HG02642 (cell line): ENCODE results near the gene KRTAP10-9.
"Not testable (repeated sequence)": the region's sequence is repeated elsewhere in the genome, so short reads cannot be mapped to it uniquely, and the experiment has no call there.

Experiments used
- ATAC-seq: cut with Tn5 transposase; IDR thresholded peaks from one replicate; pipeline ENCODE4 v1.9.1; 2021; ENCODE audit warnings: mild to moderate bottlenecking; ENCODE audit not compliant: unreplicated experiment, poor library complexity

The KRTAP10-9 gene

DNA sequence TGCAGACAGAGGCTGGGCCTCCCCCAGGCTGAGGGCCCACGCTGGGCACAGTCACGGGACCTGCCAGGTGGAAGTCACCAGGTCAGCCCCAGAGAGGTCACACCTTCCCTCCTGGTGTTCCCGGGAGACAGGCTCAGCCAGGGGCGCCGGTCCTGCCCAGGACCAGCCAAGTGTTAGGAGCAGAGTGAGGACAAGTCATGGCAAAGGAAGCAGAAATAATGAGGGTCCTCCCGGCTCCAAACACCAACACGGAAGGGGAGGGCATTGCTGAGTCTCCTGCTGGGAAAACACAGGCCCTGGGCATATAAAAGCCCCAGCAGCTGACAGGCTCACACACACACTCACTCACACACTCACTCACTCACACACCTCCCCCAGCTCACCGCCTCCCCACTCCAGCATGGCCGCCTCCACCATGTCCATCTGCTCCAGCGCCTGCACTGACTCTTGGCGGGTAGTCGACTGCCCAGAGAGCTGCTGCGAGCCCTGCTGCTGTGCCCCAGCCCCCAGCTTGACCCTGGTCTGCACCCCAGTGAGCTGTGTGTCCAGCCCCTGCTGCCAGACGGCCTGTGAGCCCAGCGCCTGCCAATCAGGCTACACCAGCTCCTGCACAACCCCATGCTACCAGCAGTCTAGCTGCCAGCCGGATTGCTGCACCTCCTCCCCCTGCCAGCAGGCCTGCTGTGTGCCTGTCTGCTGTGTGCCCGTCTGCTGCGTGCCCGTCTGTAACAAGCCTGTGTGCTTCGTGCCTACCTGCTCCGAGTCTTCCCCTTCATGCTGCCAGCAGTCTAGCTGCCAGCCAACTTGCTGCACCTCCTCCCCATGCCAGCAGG is 10.3 kb downstream of the KRTAP10-9 start, which contains the start of gene KRTAP10-10:
TSS of gene KRTAP10-10 (plus strand) at position 339 of the 833 bp plus-strand sequence. CDS start at position 401, 62 bp downstream.
- ATAC-seq = no peak

DNA sequence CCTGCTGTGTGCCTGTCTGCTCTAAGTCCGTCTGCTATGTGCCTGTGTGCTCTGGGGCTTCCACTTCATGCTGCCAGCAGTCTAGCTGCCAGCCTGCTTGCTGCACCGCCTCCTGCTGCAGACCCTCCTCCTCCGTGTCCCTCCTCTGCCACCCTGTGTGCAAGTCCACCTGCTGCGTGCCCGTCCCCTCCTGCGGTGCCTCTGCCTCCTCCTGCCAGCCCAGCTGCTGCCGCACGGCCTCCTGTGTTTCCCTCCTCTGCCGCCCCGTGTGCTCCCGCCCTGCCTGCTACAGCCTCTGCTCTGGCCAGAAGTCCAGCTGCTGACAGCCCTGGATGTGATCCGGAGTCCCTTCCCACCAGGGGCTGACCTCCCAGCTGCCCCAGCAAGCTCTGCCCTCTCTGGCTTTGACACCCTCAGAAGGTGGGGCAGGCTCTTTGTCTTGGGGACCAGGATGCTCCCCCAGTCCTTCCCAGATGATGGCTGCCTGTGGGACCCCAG is 11.0 kb downstream of the KRTAP10-9 start:
- ATAC-seq = not testable (repeated sequence)

DNA sequence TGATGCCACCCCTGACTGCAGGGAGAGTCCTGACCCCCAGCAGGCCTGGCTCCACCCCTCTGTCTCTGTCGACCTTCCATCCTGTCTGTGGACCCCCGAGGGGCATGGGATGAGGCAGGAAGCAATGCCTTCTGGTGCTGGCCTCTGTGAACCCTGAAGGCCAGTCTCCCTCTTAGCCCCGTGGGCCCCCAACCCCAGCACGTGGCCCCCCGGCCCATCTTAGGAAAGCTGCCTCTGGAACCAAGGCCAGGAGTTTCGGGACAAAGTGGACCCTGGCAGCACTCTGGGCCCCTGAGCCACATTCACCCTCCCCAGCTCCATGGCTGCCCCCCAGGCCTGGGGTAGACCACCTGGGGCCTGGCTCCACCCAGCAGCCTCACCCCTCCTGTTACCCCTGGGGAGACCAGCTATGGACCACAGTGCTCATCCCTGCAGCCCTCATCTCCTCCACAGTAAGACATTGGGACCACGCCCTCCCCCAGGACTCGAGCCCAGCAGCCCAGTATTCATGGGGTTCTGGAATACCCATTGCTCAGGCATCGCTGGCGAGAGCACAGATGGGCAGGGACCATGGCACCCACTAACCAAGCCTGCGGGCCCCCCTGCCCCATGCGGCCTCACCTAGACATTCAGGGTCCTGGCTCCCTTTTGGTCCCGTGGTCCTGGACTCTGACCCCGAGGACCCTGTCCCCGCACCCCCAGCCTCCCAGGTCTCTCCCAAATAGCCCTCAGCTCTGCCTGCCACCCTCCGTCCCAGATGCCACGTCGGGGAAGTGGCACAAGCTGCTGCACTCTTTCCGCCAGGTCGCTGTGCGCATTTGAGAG is 11.8 kb downstream of the KRTAP10-9 start:
- not testable (repeated sequence) for ATAC-seq

DNA sequence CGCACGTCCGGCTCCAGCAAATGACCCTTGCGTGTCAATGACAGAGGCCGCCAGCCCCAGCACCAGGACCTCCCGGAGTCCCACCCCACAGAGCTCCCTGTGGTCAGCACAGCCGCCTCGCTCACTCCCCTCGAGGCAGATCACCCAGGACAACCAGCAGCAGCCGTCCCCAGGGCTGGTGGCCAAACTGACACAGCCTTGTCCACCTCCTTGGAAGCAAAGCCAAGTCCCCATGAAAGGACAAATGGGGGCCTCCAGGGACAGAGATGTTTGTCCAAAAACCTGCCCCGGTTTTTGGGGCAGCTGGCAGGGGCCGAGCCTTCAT is 12.4 kb downstream of the KRTAP10-9 start:
- ATAC-seq = no peak

DNA sequence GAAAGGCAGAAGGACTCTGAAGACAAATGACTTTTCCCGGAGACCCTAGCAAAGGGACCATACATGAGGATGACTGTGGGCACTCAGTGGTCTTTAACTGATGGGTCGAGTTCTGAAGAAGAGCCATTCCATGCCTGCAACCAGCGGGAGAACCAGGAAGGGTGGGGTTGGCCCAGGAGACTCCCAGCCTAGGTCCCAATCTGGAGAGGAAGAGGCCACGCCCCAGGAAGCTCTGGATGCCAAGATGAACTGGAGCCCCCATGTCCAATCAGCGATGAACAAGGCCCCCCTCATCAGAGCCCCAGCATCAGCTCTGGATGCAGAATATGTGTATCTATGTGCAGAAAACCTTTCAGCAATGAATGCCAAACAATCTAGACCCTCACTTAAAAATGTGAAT is 13.9 kb downstream of the KRTAP10-9 start:
- ATAC-seq = no peak

DNA sequence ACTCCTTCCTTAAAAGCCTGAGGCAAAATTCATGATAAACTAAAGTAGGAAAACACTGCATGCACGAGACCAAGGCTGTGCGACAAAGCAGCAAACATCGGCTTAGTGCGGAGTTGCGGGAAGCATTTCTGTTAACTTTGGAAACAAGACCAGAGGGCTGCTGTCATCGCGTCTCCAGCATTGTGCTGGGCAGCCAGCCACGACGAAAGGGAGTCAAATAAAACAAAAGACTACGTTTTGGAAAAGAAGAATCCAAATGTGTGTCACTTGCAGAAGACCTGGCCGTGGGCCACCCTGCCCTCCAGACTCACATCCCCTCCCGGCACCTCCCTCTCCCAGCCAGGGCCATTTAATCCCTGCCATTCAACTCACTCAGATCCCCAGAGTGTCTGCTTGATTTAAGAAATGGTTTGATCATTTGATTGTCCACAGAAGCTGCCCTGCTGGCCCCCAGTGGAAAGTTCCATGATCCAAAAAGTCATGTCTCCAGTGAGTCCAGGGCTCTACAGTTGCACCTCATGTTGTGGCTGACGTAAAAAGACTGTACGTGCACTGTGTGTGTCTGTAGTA is 16.9 kb downstream of the KRTAP10-9 start:
- no peak for ATAC-seq

DNA sequence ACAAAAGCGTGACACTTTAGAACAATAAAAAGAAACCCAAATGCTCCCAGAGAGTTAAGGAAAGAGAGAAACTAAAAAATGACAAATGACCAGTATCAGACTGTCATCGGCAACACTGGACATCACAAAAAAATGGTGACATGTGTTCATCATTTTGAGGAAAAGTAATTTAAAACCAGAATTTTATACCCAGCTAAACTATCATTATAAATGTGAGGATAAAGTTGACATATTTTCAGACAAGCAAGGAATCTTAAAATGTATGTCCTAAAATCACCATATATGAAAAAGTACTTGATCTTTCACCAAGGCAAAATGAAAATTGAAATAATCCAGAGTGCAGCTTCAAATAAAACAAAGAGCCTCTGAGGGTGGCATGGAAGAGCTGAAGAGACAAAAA is 18.0 kb downstream of the KRTAP10-9 start:
- no peak for ATAC-seq

DNA sequence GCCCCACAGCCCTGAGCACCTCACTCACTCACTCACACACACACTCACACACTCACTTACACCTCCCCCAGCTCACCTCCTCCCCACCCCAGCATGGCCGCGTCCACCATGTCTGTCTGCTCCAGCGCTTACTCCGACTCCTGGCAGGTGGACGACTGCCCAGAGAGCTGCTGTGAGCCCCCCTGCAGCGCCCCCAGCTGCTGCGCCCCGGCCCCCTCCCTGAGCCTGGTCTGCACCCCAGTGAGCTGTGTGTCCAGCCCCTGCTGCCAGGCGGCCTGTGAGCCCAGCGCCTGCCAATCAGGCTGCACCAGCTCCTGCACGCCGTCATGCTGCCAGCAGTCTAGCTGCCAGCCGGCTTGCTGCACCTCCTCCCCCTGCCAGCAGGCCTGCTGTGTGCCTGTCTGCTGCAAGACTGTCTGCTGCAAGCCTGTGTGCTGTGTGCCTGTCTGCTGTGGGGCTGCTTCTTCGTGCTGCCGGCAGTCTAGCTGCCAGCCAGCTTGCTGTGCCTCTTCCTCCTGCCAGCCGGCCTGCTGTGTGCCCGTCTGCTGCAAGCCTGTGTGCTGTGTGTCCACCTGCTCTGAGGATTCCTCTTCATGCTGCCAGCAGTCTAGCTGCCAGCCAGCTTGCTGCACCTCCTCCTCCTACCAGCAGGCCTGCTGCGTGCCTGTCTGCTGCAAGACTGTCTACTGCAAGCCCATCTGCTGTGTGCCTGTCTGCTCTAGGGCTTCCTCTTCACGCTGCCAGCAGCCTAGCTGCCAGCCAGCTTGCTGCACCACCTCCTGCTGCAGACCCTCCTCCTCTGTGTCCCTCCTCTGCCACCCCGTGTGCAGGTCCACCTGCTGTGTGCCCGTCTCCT is 19.7 kb downstream of the KRTAP10-9 start, which contains the start of gene KRTAP10-11:
TSS of gene KRTAP10-11 (plus strand) at position 49 of the 856 bp plus-strand sequence. CDS start at position 94, 45 bp downstream.
- ATAC-seq = not testable (repeated sequence)

DNA sequence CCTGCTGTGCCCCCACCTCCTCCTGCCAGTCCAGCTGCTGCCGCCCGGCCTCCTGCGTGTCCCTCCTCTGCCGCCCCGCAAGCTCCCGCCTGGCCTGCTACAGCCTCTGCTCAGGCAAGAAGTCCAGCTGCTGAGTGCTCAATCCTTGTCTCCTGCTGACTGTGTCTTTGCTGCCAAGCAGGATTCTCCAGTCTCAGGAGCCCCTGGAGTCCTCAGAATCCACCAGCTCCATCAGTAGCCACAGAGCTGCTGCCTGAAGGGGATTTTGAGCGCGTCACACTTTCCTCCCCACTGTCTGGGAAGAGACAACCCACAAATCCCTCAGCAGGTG is 20.3 kb downstream of the KRTAP10-9 start:
- no peak for ATAC-seq

DNA sequence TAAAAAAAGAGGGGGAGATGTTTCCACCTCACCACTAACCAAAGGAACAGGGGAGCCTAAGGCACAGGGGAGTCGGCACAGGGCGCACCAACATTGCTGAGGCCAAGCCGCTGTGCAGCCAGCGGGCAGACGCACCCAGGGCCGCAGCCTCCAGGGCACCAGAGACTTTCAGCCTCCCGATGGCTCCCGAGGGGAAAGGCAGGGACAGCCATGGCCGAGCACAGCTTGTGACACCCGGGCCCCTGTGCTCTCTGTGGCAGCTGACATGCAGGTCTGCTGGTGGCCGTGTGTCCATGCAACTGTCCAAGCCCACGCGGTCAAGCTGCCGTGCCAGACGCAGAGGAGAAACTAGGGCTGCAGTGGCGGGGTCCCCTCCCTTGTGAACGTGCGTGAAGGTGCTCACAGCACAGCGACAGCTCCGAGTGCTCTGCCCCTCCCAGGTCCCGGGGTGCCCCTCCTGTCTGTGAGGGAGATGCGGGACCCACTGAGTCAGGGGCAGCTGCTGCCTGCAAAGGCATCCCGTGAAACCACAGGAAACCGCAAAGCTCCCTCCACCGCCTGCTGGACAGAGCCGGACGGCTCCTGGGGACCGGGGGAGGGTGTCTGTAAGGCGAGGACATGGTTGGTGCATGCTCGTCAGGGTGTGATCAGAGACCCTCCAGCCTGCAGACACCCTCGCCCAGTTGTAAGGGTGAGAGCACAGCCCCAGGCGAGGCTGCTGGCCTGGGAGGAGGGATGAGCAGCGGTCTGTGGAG is 21.8 kb downstream of the KRTAP10-9 start:
- ATAC-seq = no peak

DNA sequence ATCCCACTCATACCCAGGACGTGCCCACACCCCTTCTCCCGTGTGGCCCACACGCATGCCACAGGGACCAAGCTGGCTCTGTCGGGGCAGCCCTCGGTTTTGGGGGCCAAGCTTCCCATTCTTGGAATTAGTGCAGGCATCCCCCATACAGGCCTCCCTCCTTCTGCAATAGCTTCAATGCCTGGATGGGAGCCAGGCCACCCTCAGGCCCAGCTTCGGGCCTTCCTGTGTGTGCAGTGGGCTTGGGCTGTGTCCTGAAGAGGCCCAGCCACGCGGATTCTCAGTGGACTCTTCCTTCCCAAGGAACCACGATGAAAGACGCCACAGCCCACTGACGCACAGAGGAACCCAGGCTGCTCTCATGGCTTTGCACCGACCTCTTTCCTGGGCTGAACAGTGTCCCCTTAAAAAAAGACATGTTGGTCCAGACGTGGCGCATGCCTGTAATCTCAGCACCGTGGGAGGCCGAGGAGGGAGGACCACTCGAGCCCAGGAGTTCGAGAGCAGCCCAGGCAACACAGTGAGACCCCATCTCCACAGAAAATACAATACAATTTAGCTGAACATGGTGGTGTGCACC is 22.7 kb downstream of the KRTAP10-9 start:
- no peak for ATAC-seq

DNA sequence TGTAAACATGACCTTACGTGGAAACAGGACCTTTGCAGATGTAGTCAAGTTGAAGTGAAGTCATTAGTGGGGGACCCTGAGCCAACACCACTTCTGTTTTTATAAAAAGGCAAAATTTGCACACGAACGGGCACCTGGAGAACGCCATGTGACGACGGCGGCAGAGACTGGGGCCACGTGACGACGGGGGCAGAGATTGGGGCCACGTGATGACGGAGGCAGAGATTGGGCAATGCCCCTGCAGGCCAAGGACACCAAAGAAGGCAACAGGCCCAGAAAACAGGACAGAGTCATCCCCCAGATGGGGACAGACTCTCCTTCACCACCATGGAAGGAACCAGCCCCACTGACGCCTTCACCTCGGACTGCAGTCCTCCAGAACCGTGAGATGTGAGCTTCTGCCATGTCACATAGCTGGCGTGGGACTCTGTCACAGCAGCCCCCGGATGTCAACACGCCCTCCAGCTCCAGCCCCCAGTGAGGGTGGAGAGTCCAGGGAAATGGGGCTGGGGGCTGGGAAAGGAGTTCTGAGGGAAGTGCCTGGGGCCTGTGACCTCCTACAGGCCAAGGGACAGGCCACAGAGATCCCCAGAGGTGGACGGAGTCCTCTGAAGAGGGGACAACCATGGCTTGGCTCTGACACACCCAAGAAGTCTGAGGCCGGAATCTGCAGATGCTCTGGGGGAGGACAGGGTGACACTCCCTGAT is 23.5 kb downstream of the KRTAP10-9 start:
- ATAC-seq = no peak

DNA sequence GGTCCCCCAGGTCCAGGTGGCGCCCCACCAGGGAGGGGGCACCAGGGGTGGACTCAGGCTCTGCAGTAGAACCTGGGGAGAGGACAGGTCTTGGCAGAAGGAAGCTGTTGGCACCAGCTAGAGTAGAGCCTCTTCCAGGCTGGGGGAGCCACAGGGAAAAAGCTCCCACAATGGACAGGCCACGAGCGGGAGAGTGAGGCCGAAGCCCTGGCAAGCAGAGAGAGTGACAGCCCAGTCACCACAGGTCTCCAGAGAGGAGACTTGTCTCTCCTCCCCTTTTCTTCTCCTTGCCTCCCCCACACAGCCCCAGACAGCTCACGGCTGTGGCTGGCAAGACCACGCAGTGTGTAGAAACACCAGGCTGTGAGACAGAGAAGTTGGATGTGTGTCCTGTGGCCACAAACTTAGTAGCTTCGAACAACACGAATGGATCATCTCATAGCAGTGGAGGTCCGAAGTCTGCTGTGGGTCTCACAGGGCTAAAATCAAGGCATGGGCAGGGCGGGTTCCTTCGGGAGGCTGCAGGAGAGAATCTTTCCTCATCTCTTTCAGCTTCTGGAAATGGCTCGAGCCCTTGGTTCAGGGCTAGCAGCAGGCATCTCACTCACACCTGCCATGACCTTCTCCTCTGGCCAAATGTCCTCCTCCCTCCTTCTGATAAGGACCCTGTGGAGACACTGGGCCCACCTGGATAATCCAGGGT is 24.2 kb downstream of the KRTAP10-9 start:
- no peak for ATAC-seq

DNA sequence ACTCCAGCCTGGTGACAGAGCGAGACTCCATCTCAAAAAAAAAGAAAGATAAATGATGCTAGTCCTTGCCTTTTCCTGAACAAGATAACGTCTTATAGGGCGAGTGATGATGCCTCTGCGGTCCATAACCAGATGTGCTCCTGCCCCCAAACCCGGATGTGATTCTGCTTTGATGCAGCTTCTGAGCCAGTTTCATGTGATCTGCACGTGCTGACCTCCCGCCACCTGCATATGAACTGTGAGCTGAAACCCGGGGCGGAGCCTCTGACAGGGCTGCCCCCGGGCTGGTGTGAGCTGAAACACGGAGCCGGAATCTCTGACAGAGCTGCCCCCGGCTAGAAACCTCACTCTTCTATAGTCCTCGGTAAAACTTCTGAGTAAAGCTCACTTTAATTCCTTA is 26.2 kb downstream of the KRTAP10-9 start:
- ATAC-seq = no peak

DNA sequence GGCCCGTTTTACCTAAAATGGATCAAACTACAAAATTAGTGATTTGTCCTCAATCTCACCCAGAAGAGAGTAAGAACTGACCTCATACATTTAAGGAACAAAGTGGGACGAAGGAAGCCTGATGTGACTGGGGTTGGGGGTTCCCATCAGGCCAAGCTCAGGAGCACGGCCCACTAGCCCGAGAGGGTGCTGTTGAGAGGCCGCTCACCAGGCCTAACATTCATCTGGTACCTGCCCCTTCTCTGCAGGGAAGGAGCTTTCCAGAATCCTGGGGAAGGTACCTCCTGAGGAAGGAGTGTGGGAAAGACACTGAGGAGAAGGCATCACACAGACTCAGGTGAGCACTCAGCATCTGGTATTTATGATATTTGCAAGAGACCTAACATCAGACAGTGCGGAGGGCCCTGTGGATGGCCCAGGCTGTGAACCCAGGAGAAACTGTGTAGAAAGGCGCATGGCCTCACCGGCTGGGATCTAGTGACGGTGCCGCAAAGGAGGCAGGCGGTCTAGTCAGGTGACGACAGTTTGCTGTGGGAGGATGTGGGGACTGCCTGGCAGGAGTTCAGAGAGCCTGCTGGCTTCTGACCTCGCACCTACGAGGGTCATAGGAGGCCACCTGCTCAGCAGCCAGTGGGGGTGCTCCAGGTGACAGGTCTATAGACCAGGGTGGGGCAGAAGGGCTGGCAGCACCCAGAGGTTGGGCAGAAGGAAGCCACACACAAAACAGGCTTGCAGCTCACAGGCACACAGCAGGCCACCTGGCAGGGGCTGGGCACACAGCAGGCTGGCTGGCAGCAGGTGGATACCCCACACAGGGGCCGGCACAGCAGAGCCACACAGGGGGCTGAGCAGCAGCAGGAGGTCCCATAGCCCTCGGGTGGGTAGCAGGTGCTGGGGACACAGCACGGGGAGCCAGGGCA is 27.0 kb downstream of the KRTAP10-9 start:
- ATAC-seq = no peak

DNA sequence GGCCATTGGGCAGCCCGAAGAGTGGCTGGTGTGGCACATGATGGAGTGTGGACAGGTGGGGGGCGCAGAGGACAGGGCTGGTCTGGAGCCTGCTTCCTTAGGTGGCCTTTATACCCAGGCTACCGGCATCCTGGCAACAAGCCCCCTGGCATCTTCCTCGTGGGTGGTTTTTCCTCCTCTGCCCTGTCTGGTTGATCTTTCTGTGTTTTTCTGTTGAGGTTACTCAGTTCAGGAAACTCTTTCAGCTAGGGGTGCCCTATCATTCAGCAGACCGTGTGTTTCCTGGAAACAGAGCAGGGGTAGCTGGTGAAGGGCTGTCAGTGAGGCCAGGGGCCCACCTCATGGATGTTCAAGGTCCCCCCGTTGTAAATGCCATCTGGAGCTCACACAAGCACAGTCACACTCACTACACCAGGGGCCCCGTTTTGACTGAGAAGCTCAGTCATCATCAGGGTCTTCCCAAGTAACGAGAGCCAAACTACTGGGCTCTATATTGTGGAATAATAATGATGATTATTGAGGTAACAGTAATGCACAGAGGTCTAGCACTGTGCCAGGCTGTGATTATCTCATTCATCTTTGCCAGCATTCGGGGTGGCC is 27.8 kb downstream of the KRTAP10-9 start, which contains the start of gene KRTAP12-4:
TSS of gene KRTAP12-4 (minus strand) at position 84 of the 600 bp plus-strand sequence. CDS start at position 39, 45 bp downstream.
- ATAC-seq = no peak
